HUES64 (cell line): ENCODE results near the gene THBS3.

Source experiments
- H3K27ac ChIP-seq: 2 replicates; pipeline ENCODE4 v1.7.0; 2013; ENCODE audit warnings: low read depth, low read length, inconsistent platforms
- H3K27me3 ChIP-seq: 2 replicates; pipeline ENCODE4 v1.6.1; 2013; ENCODE audit warnings: mild to moderate bottlenecking, low read length; ENCODE audit not compliant: insufficient read depth
- H3K36me3 ChIP-seq: 2 replicates; pipeline ENCODE4 v1.6.1; 2013; ENCODE audit warnings: mild to moderate bottlenecking, low read length; ENCODE audit not compliant: insufficient read depth
- H3K4me1 ChIP-seq: 2 replicates; pipeline ENCODE4 v1.6.1; 2013; ENCODE audit warnings: mild to moderate bottlenecking, low read length, moderate library complexity; ENCODE audit not compliant: insufficient read depth
- H3K4me3 ChIP-seq: 2 replicates; pipeline ENCODE4 v1.5.1; 2013; ENCODE audit warnings: mild to moderate bottlenecking, low read length, moderate library complexity
- H3K9ac ChIP-seq: 2 replicates; pipeline ENCODE4 v1.6.1; 2013; ENCODE audit warnings: mild to moderate bottlenecking, low read depth, low read length
- H3K9me3 ChIP-seq: 2 replicates; pipeline ENCODE4 v1.6.1; 2013; ENCODE audit warnings: low read depth, low read length; ENCODE audit not compliant: insufficient read depth
- WGBS: fragments of 150-250, 120-280 bp; methylation state at CpG from one replicate; pipeline ENCODE4 v1.1.7; 2013; ENCODE audit warnings: missing lambda C conversion rate; 5-methylcytosine and 5-hydroxymethylcytosine counted together

The THBS3 gene

DNA sequence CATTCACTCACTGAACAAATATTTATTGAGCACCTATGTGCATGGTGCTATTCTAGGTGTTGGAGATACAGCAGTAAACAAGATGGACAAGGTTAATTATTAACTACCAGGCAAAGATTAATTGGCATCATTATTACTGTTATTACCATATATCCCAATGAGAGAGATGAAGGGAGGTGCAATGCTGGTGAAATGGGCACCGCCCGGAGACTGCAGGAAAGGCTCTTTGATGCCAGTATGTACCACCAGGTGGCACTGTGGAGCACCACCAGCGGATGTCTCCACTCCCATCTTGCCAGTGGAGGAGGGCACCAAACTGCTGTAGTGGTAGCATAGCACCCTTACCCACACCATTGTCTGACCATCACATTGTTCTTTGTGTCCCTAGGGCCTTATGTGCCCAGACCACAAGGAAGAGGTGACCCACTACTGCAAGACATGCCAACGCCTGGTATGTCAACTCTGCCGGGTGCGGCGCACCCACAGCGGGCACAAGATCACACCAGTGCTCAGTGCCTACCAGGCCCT, 31.1 kb downstream of the THBS3 start:
- H3K27me3 ChIP-seq, result no peaks in the 10 kb centered on the region
- no peak overlapping the region for H3K9ac ChIP-seq
- peaks cover 5% of the 10 kb centered on the region; the same call in 1 of the 2 replicates for H3K4me1 ChIP-seq
- H3K27ac ChIP-seq, result no peak overlapping the region
- no peaks in the 10 kb centered on the region for H3K9me3 ChIP-seq
- H3K36me3 ChIP-seq, result peaks cover 40% of the 10 kb centered on the region
- no peak overlapping the region for H3K4me3 ChIP-seq
- 74% methylated on average over 8 of the region's 8 CpGs for WGBS

DNA sequence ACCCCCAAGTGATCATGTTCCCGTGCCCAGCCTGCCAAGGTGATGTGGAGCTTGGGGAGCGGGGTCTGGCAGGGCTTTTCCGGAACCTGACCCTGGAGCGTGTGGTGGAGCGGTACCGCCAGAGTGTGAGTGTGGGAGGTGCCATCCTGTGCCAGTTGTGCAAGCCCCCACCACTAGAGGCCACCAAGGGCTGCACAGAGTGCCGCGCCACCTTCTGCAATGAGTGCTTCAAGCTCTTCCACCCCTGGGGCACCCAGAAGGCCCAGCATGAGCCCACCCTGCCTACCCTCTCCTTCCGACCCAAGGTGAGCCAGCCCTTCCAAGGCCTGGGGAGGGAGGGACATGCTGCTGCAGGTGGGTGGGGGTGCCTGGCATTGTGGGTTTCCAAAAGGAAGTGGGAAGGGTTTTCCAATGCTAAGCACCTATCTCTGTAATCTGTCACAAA, 31.7 kb downstream of the THBS3 start:
- H3K4me1 ChIP-seq, result peaks cover 5% of the 10 kb centered on the region; the same call in 1 of the 2 replicates
- H3K27me3 ChIP-seq, result no peaks in the 10 kb centered on the region
- peaks cover 33% of the 10 kb centered on the region for H3K36me3 ChIP-seq
- 90% methylated on average over 9 of the region's 9 CpGs for WGBS
- no peak overlapping the region for H3K27ac ChIP-seq
- no peaks in the 10 kb centered on the region for H3K9me3 ChIP-seq
- H3K9ac ChIP-seq, result no peak overlapping the region
- H3K4me3 ChIP-seq, result no peak overlapping the region

DNA sequence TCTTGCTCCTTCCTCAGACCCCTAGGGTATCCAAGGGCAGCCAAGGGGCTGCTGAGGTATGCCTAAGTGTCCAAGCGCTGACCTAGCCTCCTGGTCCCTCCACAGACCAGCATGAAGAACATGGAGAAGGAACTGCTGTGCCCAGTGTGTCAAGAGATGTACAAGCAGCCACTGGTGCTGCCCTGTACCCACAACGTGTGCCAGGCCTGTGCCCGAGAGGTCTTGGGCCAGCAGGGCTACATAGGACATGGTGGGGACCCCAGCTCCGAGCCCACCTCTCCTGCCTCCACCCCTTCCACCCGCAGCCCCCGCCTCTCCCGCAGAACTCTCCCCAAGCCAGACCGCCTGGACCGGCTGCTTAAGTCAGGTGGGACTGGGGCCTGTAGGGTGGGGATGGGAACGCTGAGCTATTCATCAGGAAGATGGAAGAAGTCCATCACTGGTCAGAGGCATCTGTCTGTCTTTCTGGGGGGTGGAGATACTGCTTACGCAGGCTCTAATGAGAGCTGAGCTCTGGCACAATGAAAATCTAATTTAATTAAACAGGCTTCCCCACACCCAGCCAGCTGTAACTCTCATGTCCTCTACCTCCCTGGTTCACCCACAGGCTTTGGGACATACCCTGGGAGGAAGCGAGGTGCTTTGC, 32.3 kb downstream of the THBS3 start:
- no peaks in the 10 kb centered on the region for H3K27me3 ChIP-seq
- WGBS, result 93% methylated on average over 12 of the region's 12 CpGs
- peaks cover 5% of the 10 kb centered on the region; the same call in 1 of the 2 replicates for H3K4me1 ChIP-seq
- peaks cover 34% of the 10 kb centered on the region for H3K36me3 ChIP-seq
- no peak overlapping the region for H3K27ac ChIP-seq
- H3K4me3 ChIP-seq, result peak overlapping the region; percentile 81
- no peak overlapping the region for H3K9ac ChIP-seq
- H3K9me3 ChIP-seq, result no peaks in the 10 kb centered on the region

DNA sequence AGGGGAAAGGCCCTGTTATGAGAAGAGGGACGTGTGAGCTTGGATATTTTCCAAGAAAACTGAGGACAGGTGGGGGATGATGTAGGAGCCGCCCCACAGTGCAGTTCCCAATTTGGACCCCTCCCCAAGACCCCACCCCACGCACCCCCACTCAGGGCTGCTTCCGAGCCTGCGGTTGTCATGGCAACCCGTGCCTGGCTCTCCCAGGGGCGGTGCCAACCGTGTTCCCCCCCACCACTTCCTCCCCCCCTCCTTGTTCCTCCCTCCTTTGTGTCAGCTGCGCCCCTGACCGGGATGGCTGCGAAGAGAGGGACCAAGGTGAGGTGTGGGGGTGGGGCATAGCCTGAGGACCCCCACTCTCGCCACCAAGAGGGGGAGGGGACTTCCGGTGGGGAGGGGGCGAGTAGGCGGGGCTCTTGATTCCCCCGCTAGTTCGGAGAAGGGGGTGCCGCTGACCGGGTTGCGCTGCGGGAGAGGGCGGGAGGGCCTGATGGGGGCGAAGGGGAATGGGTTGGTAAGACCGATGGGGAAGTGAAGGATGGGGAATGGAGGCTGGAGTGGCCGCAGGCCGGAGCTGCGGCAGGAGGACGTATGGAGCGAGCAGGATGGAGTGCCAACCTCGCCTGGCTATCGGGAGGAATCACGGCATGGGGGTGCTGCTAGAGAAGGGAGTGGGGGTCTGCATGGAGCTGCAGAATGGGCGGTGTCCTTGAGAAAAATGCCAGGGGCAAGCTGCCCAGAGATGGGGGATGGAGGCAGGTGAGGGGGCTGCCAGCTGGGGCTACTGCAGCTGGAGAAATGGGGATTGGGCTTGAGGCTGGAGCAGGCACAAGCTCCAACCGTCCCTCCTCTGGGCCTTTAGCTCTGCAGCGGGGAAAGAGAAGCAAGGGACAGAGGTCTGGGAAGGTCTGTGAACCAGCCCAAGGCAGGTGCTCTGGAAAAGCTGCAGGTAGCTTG, 33.1 kb downstream of the THBS3 start:
- Histone ChIP-seq H3K27me3 (no peaks in the 10 kb centered on the region), H3K4me3 (peak overlapping the region; percentile 81), H3K9ac (0 out of 2 replicates have a peak overlapping the region, but pooled peaks have one; percentile 2), H3K27ac (peak overlapping the region; percentile 66; the same call in 1 of the 2 replicates), H3K36me3 (peaks cover 36% of the 10 kb centered on the region), H3K4me1 (peaks cover 5% of the 10 kb centered on the region; the same call in 1 of the 2 replicates), H3K9me3 (no peaks in the 10 kb centered on the region)
- WGBS, result 5% methylated on average over 35 of the region's 35 CpGs

DNA sequence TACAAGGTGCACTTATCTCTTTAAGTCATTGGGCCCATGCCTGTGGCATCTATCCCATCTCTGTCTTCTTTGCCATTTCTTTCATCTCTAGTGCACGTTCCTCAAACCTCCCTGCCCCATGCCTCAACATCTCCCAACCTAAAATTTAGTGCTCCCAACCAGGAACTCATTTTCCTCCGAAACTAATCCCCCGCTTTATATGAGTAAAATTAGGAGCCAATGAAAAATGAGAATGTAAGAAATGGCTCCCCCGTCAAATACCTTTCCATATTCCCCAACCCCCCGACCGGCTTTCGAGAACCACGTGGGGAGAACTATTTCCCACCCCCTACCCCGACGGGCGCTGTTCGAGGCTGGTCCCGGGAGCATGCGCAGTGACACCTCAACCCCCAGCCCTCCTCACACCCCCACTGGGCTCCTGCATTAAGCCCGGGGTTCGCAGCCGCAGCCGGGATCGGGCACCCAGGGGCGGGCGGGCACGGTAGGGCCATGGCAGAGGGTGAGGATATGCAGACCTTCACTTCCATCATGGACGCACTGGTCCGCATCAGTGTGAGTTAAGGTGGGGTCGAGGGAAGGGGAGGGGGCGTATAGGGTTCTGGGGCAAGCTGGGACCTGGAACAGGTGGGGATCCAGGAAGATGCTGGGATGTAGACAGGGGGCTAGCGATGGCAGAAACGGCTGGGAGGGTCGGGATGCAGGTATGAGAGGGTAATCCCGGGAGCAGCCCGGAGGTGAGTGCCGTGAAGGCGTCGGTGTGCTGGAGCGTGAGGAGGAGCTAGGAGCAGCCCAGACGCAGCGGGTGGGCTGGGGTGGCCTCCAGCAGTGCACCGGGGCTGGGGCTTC, 34.0 kb downstream of the THBS3 start, which contains the start of gene TRIM46:
TSS of gene TRIM46 (plus strand) at position 372 of the 846 bp plus-strand sequence. CDS start at position 490, 118 bp downstream.
- H3K4me1 ChIP-seq, result peaks cover 5% of the 10 kb centered on the region; the same call in 1 of the 2 replicates
- peak within 1 kb of the TSS; percentile 80 for H3K9ac ChIP-seq
- peak within 1 kb of the TSS; percentile 87 for H3K27ac ChIP-seq
- H3K4me3 ChIP-seq, result peak within 1 kb of the TSS; percentile 81
- under 1% methylated on average over 36 of the region's 38 CpGs for WGBS
- peaks cover 36% of the 10 kb centered on the region for H3K36me3 ChIP-seq
- H3K9me3 ChIP-seq, result no peaks in the 10 kb centered on the region
- no peaks in the 10 kb centered on the region for H3K27me3 ChIP-seq

DNA sequence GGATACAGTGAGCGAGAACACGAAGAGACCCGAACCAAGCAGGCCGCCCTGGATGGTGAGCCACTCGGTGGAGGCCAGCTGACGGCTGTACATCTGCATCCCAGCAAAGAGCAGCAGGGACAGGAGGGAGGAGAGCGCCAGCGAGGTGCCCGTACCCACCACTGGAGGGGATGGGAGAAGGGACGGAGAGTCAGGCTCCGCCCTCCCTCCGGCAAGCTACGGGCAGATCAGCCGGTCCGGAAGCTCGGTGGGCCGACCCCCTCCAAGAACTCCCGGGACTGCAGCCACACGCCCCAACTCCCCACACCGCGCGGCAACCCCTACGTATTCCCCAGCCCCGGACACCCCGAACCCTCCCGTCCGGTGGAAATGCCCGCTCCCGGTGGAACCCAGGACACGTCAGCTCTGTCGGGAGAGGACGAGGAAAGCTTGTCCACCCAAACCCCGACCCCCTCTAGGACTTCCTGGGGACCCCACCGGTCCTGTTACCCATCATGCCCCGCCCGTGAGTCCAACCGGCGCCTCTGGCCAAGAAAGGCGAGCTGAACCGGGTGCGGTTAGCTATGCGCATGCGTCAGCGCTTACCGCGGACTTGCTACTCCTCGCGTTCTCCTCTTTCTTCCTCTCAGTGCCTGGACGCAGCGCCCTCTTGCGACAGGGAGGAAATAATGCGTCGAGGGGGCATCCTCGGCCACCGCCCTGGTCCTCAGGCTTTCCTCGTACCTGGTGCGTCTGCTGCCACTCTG, 34.8 kb downstream of the THBS3 start, which contains the start of gene KRTCAP2:
TSS of gene KRTCAP2 (minus strand) at position 573 of the 746 bp plus-strand sequence. CDS start at position 493, 80 bp downstream.
- under 1% methylated on average over 56 of the region's 57 CpGs for WGBS
- peaks cover 30% of the 10 kb centered on the region for H3K36me3 ChIP-seq
- no peaks in the 10 kb centered on the region for H3K9me3 ChIP-seq
- peak within 1 kb of the TSS; percentile 80 for H3K9ac ChIP-seq
- H3K27me3 ChIP-seq, result no peaks in the 10 kb centered on the region
- peaks cover 5% of the 10 kb centered on the region; the same call in 1 of the 2 replicates for H3K4me1 ChIP-seq
- H3K4me3 ChIP-seq, result peak within 1 kb of the TSS; percentile 81
- peak within 1 kb of the TSS; percentile 87 for H3K27ac ChIP-seq

DNA sequence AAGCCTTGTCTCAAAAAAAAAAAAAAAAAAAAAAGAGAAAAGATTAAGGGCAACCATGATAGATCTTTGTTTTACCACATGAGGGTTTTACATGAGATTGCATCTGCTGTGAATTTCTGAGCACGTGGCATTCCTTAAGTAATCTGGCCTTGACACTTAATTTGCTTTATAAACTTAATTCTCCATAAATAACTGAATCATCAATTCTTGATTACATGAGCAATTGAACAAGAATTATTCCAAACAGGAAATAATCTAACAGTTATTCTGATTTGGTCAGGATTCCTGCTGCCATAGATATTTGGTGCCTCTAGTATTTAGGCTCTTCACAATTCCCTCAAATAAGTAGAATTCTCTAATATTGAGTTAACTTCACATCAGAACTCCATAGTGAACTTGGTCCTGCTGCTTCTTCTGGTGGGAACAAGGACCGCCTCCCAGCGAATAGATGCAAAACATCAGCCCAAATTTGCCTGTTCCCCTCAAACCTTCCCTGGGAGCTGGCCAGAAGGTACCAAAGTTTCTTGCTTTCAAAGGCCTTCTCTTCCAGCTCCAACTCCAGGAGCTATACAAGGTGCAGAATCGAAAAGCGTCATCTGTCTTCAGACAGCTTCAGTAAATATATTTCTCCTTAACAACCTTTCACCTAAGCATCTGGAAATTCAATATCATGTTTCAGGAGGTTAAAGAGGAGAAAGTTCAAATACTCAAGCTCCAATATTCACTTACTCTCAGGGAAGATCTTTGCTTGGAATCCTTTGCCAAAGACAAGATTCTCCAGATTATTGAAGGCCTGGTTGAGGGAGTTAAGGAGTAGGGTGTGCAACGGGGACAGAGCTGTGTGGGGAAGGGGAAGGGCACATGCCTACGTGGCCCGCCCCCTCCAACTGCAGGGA, 35.6 kb downstream of the THBS3 start:
- WGBS, result 52% methylated on average over 8 of the region's 8 CpGs
- Histone ChIP-seq H3K9ac (peak overlapping the region; percentile 80), H3K4me1 (peaks cover 7% of the 10 kb centered on the region), H3K9me3 (no peaks in the 10 kb centered on the region), H3K27me3 (no peaks in the 10 kb centered on the region), H3K4me3 (peak overlapping the region; percentile 81), H3K27ac (peak overlapping the region; percentile 87; the same call in 1 of the 2 replicates), H3K36me3 (peaks cover 22% of the 10 kb centered on the region)

DNA sequence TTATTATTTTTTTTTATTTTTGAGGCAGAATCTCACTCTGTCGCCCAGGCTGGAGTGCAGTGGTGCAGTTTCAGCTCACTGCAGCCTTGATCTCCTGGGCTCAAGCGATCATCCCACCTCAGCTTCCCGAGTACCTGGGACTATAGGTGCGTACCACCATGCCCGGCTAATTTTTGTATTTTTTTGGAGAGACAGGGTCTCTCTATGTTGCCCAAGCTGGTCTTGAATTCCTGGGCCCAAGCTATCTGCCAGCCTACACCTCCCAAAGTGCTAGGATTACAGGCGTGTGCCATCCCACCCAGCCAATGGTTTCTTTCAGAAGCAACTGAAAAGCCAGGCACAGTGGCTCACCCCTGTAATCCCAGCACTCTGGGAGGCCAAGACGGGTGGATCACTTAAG, 36.9 kb downstream of the THBS3 start:
- Histone ChIP-seq H3K4me3 (no peak overlapping the region), H3K27me3 (no peaks in the 10 kb centered on the region), H3K4me1 (peaks cover 13% of the 10 kb centered on the region), H3K36me3 (peaks cover 18% of the 10 kb centered on the region), H3K9me3 (no peaks in the 10 kb centered on the region), H3K27ac (no peak overlapping the region), H3K9ac (no peak overlapping the region)
- 96% methylated on average over 7 of the region's 7 CpGs for WGBS

DNA sequence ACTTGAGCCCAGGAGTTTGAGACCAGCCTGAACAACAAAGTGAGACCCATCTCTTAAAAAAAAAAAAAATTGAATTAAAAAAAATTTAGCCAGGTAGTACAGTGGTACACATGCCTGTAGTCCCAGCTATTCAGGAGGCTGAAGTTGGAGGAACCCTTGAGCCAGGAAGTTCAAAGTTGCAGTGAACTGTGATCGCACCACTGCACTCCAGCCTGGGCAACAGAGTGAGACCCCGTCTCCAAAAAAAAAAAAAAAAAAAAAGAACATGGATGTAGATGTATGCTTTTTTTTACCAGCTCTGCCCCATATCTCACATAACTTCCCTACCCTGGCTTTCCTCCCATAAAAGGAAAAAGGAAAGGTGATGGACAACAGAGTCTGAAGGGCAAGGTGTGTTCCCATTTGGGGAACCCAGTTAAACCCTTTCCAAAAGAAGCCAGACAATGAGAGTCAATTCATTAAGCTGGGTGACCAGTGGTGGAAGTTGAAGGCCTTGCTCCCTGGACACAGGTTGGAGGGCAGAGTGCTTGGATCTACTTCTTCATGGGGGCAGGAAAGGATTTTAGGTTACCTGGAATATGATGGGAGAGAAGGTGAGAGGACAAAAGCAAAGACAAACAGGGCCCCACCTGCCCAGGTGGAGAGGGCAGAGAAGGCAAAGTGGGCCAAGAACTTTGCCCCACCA, 37.5 kb downstream of the THBS3 start:
- H3K36me3 ChIP-seq, result peaks cover 18% of the 10 kb centered on the region

More for the DNA sequence above, 37.5 kb downstream of the THBS3 start:
- H3K4me1 ChIP-seq, result peaks cover 14% of the 10 kb centered on the region
- no peak overlapping the region for H3K9ac ChIP-seq
- no peak overlapping the region for H3K4me3 ChIP-seq
- H3K27me3 ChIP-seq, result no peaks in the 10 kb centered on the region
- H3K9me3 ChIP-seq, result no peaks in the 10 kb centered on the region
- H3K27ac ChIP-seq, result no peak overlapping the region
- 92% methylated on average over 1 of the region's 2 CpGs for WGBS
